Astrocyte (in vitro differentiated cells and primary cell): ENCODE measurements around the gene FGD2. TPM values are rescaled to one million over a fixed set of nuclear protein-coding genes. Genes with fewer than 3 reads are reported as not detected.

Experiments used
- DNase-seq: peaks from one replicate; pipeline ENCODE4 v3.0.0-alpha.2; 2010; ENCODE audit warnings: low read depth
- FAIRE-seq: peaks from 2 replicates; lab custom pipeline; 2011; peaks lifted over from hg19 to GRCh38; lab: Jason Lieb, UNC
- H2AFZ ChIP-seq: 2 replicates; pipeline ENCODE4 v1.6.0; 2012; ENCODE audit warnings: low read depth, low read length, inconsistent platforms
- H3K27ac ChIP-seq: 2 replicates; pipeline ENCODE4 v1.5.1; 2011; ENCODE audit warnings: low read depth, low read length, inconsistent platforms
- H3K27me3 ChIP-seq: 2 replicates; pipeline ENCODE4 v1.6.0; 2011; ENCODE audit warnings: low read length, inconsistent platforms; ENCODE audit not compliant: insufficient read depth
- H3K36me3 ChIP-seq: 2 replicates; pipeline ENCODE4 v1.5.1; 2011; ENCODE audit warnings: low read length, inconsistent platforms; ENCODE audit not compliant: insufficient read depth
- H3K4me1 ChIP-seq: 2 replicates; pipeline ENCODE4 v1.5.1; 2011; ENCODE audit warnings: low read length, inconsistent platforms; ENCODE audit not compliant: insufficient read depth
- H3K4me2 ChIP-seq: 2 replicates; pipeline ENCODE4 v1.6.0; 2012; ENCODE audit warnings: low read length, inconsistent platforms
- H3K4me3 ChIP-seq: 2 replicates; pipeline ENCODE4 v1.5.1; 2011; ENCODE audit warnings: low read depth, mild to moderate bottlenecking, low read length, inconsistent platforms; ENCODE audit not compliant: insufficient read depth
- H3K79me2 ChIP-seq: 2 replicates; pipeline ENCODE4 v1.6.0; 2012; ENCODE audit warnings: mild to moderate bottlenecking, low read length, inconsistent platforms; ENCODE audit not compliant: insufficient read depth
- H3K9ac ChIP-seq: 2 replicates; pipeline ENCODE4 v1.6.0; 2012; ENCODE audit warnings: mild to moderate bottlenecking, low read length, inconsistent platforms
- H3K9me3 ChIP-seq: 2 replicates; pipeline ENCODE4 v1.5.1; 2012; ENCODE audit warnings: low read depth, mild to moderate bottlenecking, low read length, inconsistent platforms; ENCODE audit not compliant: insufficient read depth
- H4K20me1 ChIP-seq: 2 replicates; pipeline ENCODE4 v1.6.0; 2012; ENCODE audit warnings: low read length, inconsistent platforms; ENCODE audit not compliant: insufficient read depth
- H3K27ac Mint-ChIP-seq: one replicate; pipeline ENCODE4 v1.8.0; 2021; ENCODE audit warnings: mild to moderate bottlenecking, mixed read lengths; ENCODE audit not compliant: unreplicated experiment
- H3K27me3 Mint-ChIP-seq: one replicate; pipeline ENCODE4 v1.8.0; 2021; ENCODE audit warnings: low read depth, mixed read lengths; ENCODE audit not compliant: unreplicated experiment
- H3K36me3 Mint-ChIP-seq: one replicate; pipeline ENCODE4 v1.8.0; 2021; ENCODE audit warnings: low read depth, mixed read lengths; ENCODE audit not compliant: unreplicated experiment
- H3K4me1 Mint-ChIP-seq: one replicate; pipeline ENCODE4 v1.8.0; 2021; ENCODE audit warnings: low read depth, mixed read lengths; ENCODE audit not compliant: unreplicated experiment
- H3K4me3 Mint-ChIP-seq: one replicate; pipeline ENCODE4 v1.8.0; 2021; ENCODE audit warnings: mild to moderate bottlenecking, moderate library complexity, mixed read lengths; ENCODE audit not compliant: unreplicated experiment
- H3K9me3 Mint-ChIP-seq: one replicate; pipeline ENCODE4 v1.8.0; 2021; ENCODE audit warnings: mild to moderate bottlenecking, mixed read lengths; ENCODE audit not compliant: unreplicated experiment
- EZH2 ChIP-seq: IDR thresholded peaks from 2 replicates; pipeline ENCODE4 v1.6.1; 2012; ENCODE audit warnings: mild to moderate bottlenecking, low read length, inconsistent platforms; ENCODE audit not compliant: insufficient read depth
- total RNA-seq: library from RNA; stranded (reverse); gene quantifications from 2 replicates; pipeline ENCODE4 v1.2.1, GENCODE V29; 2021
- TF ChIP-seq, protein P1 (sequence below): IDR thresholded peaks from 2 replicates; pipeline ENCODE4 v1.5.1; 2011; ENCODE audit warnings: low read depth, mild to moderate bottlenecking, inconsistent platforms, low read length, moderate library complexity; ENCODE audit not compliant: insufficient read depth

FGD2 gene
- total RNA-seq, 1 donor from 2014 or later = not detected

DNA sequence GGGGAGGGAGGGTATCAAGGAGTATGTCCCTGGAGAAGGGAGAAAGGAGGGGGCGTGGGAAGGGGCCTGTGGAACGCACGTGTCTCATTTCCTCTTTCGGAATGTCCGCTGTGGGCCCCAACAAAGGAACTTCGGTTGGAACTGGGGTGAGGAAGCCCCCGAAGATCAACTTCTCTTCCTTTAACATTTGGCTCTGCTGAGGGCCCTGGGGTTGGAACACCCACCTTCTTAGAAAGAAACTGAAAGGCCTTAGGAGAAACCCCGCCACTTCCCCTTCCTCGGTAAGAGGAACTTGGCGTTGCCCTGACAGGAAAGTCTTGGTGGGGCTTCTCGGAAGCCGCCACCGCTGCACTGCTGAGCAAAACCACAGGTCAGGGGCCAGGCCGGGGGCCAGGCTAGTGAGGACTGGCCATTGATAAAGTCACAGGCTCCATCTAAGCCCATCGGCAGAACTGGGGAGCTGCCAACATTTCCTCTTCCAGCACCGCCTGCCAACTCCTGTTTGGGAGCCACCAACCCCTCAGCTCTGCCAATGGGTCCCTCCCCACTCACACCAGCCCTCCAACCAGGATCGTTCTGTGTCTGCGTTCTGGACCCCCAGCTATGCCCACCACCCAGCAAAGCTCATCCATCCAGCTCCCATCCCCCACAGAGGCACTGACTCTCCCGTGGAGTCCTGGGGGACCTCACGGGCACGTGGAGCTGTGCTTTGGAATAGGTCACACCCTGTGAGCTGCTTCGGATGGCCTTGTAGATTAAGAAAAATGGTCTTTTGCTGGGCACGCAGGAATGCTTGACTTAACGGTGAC lies 44.8 kb downstream of the FGD2 start:
- H3K27ac ChIP-seq = no peak overlapping the region
- no peaks in the 10 kb centered on the region for H3K27me3 ChIP-seq
- no peaks in the 10 kb centered on the region for H3K36me3 Mint-ChIP-seq
- no peak overlapping the region for H3K4me2 ChIP-seq
- TF ChIP-seq, protein P1, sequence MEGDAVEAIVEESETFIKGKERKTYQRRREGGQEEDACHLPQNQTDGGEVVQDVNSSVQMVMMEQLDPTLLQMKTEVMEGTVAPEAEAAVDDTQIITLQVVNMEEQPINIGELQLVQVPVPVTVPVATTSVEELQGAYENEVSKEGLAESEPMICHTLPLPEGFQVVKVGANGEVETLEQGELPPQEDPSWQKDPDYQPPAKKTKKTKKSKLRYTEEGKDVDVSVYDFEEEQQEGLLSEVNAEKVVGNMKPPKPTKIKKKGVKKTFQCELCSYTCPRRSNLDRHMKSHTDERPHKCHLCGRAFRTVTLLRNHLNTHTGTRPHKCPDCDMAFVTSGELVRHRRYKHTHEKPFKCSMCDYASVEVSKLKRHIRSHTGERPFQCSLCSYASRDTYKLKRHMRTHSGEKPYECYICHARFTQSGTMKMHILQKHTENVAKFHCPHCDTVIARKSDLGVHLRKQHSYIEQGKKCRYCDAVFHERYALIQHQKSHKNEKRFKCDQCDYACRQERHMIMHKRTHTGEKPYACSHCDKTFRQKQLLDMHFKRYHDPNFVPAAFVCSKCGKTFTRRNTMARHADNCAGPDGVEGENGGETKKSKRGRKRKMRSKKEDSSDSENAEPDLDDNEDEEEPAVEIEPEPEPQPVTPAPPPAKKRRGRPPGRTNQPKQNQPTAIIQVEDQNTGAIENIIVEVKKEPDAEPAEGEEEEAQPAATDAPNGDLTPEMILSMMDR = no peak
- TF ChIP-seq EZH2 = no peak
- no peaks in the 10 kb centered on the region for H3K79me2 ChIP-seq
- H3K36me3 ChIP-seq = no peaks in the 10 kb centered on the region
- FAIRE-seq = no peak
- H3K4me1 Mint-ChIP-seq = peaks cover 8% of the 10 kb centered on the region
- no peak overlapping the region for H3K4me3 ChIP-seq
- DNase-seq = no peak
- no peak overlapping the region for H3K4me3 Mint-ChIP-seq
- H2AFZ ChIP-seq = no peak overlapping the region
- no peaks in the 10 kb centered on the region for H3K9me3 ChIP-seq
- no peak overlapping the region for H3K9ac ChIP-seq
- H3K4me1 ChIP-seq = peaks cover 14% of the 10 kb centered on the region
- H3K27ac Mint-ChIP-seq = no peak overlapping the region
- no peaks in the 10 kb centered on the region for H4K20me1 ChIP-seq
- peaks cover 10% of the 10 kb centered on the region for H3K27me3 Mint-ChIP-seq
- no peaks in the 10 kb centered on the region for H3K9me3 Mint-ChIP-seq

DNA sequence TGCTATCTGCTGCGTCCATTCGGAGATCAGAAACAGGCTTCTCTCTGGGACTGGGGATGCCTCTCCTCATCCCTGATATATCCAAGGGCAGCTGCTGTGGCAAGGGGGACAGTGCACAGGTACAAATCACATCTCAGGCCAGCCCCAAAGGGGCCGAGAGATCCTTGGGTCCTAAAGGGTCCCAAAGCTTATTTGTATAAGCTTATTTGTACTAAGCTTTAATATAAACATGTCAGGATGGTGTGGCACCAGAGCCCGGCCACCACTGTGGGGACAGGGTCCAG lies 45.3 kb downstream of the FGD2 start:
- no peak overlapping the region for H3K27ac ChIP-seq
- Mint-ChIP-seq H3K4me1 (peaks cover 8% of the 10 kb centered on the region), H3K27ac (no peak overlapping the region), H3K4me3 (no peak overlapping the region), H3K9me3 (no peaks in the 10 kb centered on the region), H3K36me3 (no peaks in the 10 kb centered on the region), H3K27me3 (peaks cover 10% of the 10 kb centered on the region)
- no peak overlapping the region for H2AFZ ChIP-seq
- no peak overlapping the region for H3K9ac ChIP-seq
- H3K4me1 ChIP-seq = peaks cover 14% of the 10 kb centered on the region
- H3K79me2 ChIP-seq = no peaks in the 10 kb centered on the region
- no peaks in the 10 kb centered on the region for H3K36me3 ChIP-seq
- no peaks in the 10 kb centered on the region for H4K20me1 ChIP-seq
- no peaks in the 10 kb centered on the region for H3K27me3 ChIP-seq
- no peak overlapping the region for H3K4me2 ChIP-seq
- TF ChIP-seq EZH2 = no peak
- TF ChIP-seq, protein P1 = no peak
- no peaks in the 10 kb centered on the region for H3K9me3 ChIP-seq
- no peak for FAIRE-seq
- DNase-seq = no peak
- no peak overlapping the region for H3K4me3 ChIP-seq
